ENCODE measurements around the gene PHKA1. TPM values are rescaled to one million over a fixed set of nuclear protein-coding genes. Genes with fewer than 3 reads are reported as not detected.

The PHKA1 gene
- total and polyA plus RNA-seq, 2 donors (not counting 3 experiments of a cell fraction or from before 2014, with no cell fraction given) = 3.3 to 5.5 TPM

GRCh38 chrX:72687396-72687795 lies 26.7 kb downstream of the PHKA1 start:
- FAIRE-seq (no peak), DNase-seq (ENCODE audit: low read depth, low spot score) (no peak)
- ChIA-PET CTCF (no interaction called here), POLR2A (no interaction called here)
- no TSS peak for BruUV-seq (replicated peaks)
- no peak overlapping the region for H3K4me3 ChIP-seq (replicated peaks in 1 of 3; ENCODE audit: insufficient read depth in 1 of 3, low read depth in 1 of 3, low read length in 3 of 3)
- H3K27me3 ChIP-seq (ENCODE audit: control insufficient read depth in 2 of 2, insufficient read depth in 2 of 2, low read length in 2 of 2) = no peaks in the 10 kb centered on the region
- H3K79me2 ChIP-seq (ENCODE audit: control insufficient read depth, insufficient read depth, low read length) = no peaks in the 10 kb centered on the region
- intact Hi-C loops (cut with micrococcal nuclease) = no loop called here
- no peak overlapping the region for H2AFZ ChIP-seq (ENCODE audit: low read depth, low read length)
- H3K9me1 ChIP-seq (replicated peaks; ENCODE audit: control insufficient read depth, extremely low read depth, insufficient read depth, low read length) = no peaks in the 10 kb centered on the region
- no peaks in the 10 kb centered on the region for H3K4me1 ChIP-seq (ENCODE audit: control insufficient read depth, extremely low read depth, insufficient read depth, low read length)
- dilution Hi-C loops (cut with MboI; ENCODE audit: extremely low pct_ligation_motif_present, low sequenced_read_pairs) = no loop called here
- H3K9me3 ChIP-seq (replicated peaks; ENCODE audit: control insufficient read depth, insufficient read depth, low read length) = no peaks in the 10 kb centered on the region
- H4K20me1 ChIP-seq (replicated peaks; ENCODE audit: control insufficient read depth, extremely low read depth, insufficient read depth, low read length) = no peaks in the 10 kb centered on the region
- no peak overlapping the region for H3K9ac ChIP-seq (replicated peaks; ENCODE audit: extremely low read depth, insufficient read depth, low read length)
- TF ChIP-seq POLR2AphosphoS5 (IDR thresholded peaks at IDR 0.05; ENCODE audit: insufficient read depth, low read depth, low read length) (no peak), CTCF (IDR thresholded peaks at IDR 0.05; ENCODE audit: extremely low read depth in 1 of 2, insufficient read depth in 1 of 2, low read depth in 1 of 2, low read length in 2 of 2) (no peak), MAX (IDR thresholded peaks at IDR 0.05; ENCODE audit: insufficient read depth, insufficient read length) (no peak), JUN (IDR thresholded peaks at IDR 0.05; ENCODE audit: borderline replicate concordance, insufficient read depth, insufficient read length, low read depth) (no peak), EZH2 (IDR thresholded peaks at IDR 0.05; ENCODE audit: borderline replicate concordance, low read depth, low read length, severe bottlenecking) (no peak), FOS (IDR thresholded peaks at IDR 0.05; ENCODE audit: borderline replicate concordance, insufficient read depth, low read length) (no peak), POLR2A (IDR thresholded peaks at IDR 0.05; ENCODE audit: low read depth, low read length) (no peak)
- no peak overlapping the region for H3K4me2 ChIP-seq (ENCODE audit: insufficient read depth, low read length)
- H3K36me3 ChIP-seq (ENCODE audit: control insufficient read depth in 2 of 2, extremely low read depth in 1 of 2, insufficient read depth in 2 of 2, low read length in 2 of 2) = no peaks in the 10 kb centered on the region
- H3K27ac ChIP-seq (ENCODE audit: insufficient read depth, low read depth, low read length) = no peak overlapping the region

Measured in endothelial cell of umbilical vein (primary cell).